MCF 10A (cell line): Measurements from ENCODE around the gene MAP2K6. TPM values are rescaled to one million over a fixed set of nuclear protein-coding genes. Genes with fewer than 3 reads are reported as not detected.

Experiments
- BruUV-seq: library from RNA; stranded (reverse); fragments of 400-500 nt; replicated peaks from 2 replicates; lab custom pipeline; 2021; lab: Mats Ljungman, UMichigan
- CTCF ChIA-PET: fragments of 300-600 bp; sonication (Branson Sonifier 250); formaldehyde crosslinking; extraction: SDS; loops from one replicate; lab custom pipeline; 2021; ENCODE audit warnings: antibody characterized with exemption, inconsistent platforms; lab: Yijun Ruan, JAX
- POLR2A ChIA-PET: fragments of 300-600, 350-650 bp; sonication (Branson Sonifier 250); formaldehyde crosslinking; extraction: SDS; loops from one replicate; lab custom pipeline; 2020; ENCODE audit warnings: antibody characterized with exemption, inconsistent platforms; lab: Yijun Ruan, JAX
- DNase-seq: peaks from one replicate; pipeline ENCODE4 v3.0.0-alpha.2; 2018; ENCODE audit not compliant: unreplicated experiment
- H3K27ac Mint-ChIP-seq: one replicate; pipeline ENCODE4 v1.8.0; 2022; ENCODE audit warnings: mild to moderate bottlenecking, low read depth, mixed read lengths; ENCODE audit not compliant: unreplicated experiment
- H3K27me3 Mint-ChIP-seq: one replicate; pipeline ENCODE4 v1.8.0; 2022; ENCODE audit warnings: mixed read lengths; ENCODE audit not compliant: insufficient read depth, unreplicated experiment
- H3K36me3 Mint-ChIP-seq: one replicate; pipeline ENCODE4 v1.8.0; 2022; ENCODE audit warnings: mild to moderate bottlenecking, moderate library complexity, mixed read lengths; ENCODE audit not compliant: insufficient read depth, unreplicated experiment
- H3K4me1 Mint-ChIP-seq: one replicate; pipeline ENCODE4 v1.8.0; 2022; ENCODE audit warnings: mixed read lengths; ENCODE audit not compliant: insufficient read depth, unreplicated experiment
- H3K4me3 Mint-ChIP-seq: one replicate; pipeline ENCODE4 v1.8.0; 2022; ENCODE audit warnings: mild to moderate bottlenecking, moderate library complexity, mixed read lengths; ENCODE audit not compliant: unreplicated experiment
- H3K9me3 Mint-ChIP-seq: one replicate; pipeline ENCODE4 v1.8.0; 2022; ENCODE audit warnings: mixed read lengths; ENCODE audit not compliant: unreplicated experiment
- CTCF ChIP-seq: fragments of 200-600 bp; IDR thresholded peaks from one replicate; pipeline ENCODE4 v1.8.0; 2022; ENCODE audit warnings: antibody characterized with exemption, mild to moderate bottlenecking; ENCODE audit not compliant: unreplicated experiment
- intact Hi-C: fragments of 100-400 bp; cut with micrococcal nuclease; formaldehyde crosslinking; loops from 2 replicates; pipeline ENCODE4 v1.14.1; 2022
- total RNA-seq: library from RNA; stranded (reverse); gene quantifications from 2 replicates; pipeline ENCODE4 v1.2.3, GENCODE V29; 2022

The MAP2K6 gene
- total RNA-seq, 1 experiment from 2014 or later, result 0.28 TPM

- DNase-seq, result no peak
- intact Hi-C loops, result no loop called here
- no peak overlapping the region for H3K4me3 Mint-ChIP-seq
- TF ChIP-seq CTCF, result no peak
- no TSS peak for BruUV-seq
- peaks cover 4% of the 10 kb centered on the region for H3K36me3 Mint-ChIP-seq
- ChIA-PET CTCF (interaction anchor here (0.6 kb wide), 4 partner anchors 99 to 957 kb away, joined by 3 to 5 read pairs (median 4); no protein-coding TSS in a partner anchor), POLR2A (interaction anchor here (0.6 to 1.6 kb wide), 2 partner anchors 62 to 164 kb away, joined by 3 to 4 read pairs; partner anchors contain the start of gene ABCA5)
- no peaks in the 10 kb centered on the region for H3K4me1 Mint-ChIP-seq
- no peaks in the 10 kb centered on the region for H3K9me3 Mint-ChIP-seq
- H3K27me3 Mint-ChIP-seq, result peaks cover 12% of the 10 kb centered on the region
- no peak overlapping the region for H3K27ac Mint-ChIP-seq
These were observed 25.6 kb upstream of the MAP2K6 start for GRCh38 chr17:69388822-69389442.

- CTCF ChIA-PET, result no interaction called here
- no peaks in the 10 kb centered on the region for H3K36me3 Mint-ChIP-seq
- peaks cover 12% of the 10 kb centered on the region for H3K27me3 Mint-ChIP-seq
These were observed 23.5 kb upstream of the MAP2K6 start for GRCh38 chr17:69390795-69391501.

GRCh38 chr17:69401251-69401650 lies 13.2 kb upstream of the MAP2K6 start:
- intact Hi-C loops, result no loop called here
- peak; percentile 32 for DNase-seq
- no peak overlapping the region for H3K27ac Mint-ChIP-seq
- H3K36me3 Mint-ChIP-seq, result no peaks in the 10 kb centered on the region
- CTCF ChIA-PET, result no interaction called here
- BruUV-seq, result no TSS peak
- POLR2A ChIA-PET, result interaction anchor here (1.4 kb wide), 1 partner anchor 75 kb away, joined by 4 read pairs; no protein-coding TSS in a partner anchor
- H3K27me3 Mint-ChIP-seq, result no peaks in the 10 kb centered on the region
- no peak overlapping the region for H3K4me3 Mint-ChIP-seq
- peaks cover 7% of the 10 kb centered on the region for H3K9me3 Mint-ChIP-seq
- H3K4me1 Mint-ChIP-seq, result peaks cover 6% of the 10 kb centered on the region
- TF ChIP-seq CTCF, result no peak

More at GRCh38 chr17:69390795-69391501, 23.5 kb upstream of the MAP2K6 start:
- H3K27ac Mint-ChIP-seq, result no peak overlapping the region
- H3K4me1 Mint-ChIP-seq, result no peaks in the 10 kb centered on the region
- H3K4me3 Mint-ChIP-seq, result no peak overlapping the region
- BruUV-seq, result no TSS peak
- POLR2A ChIA-PET, result interaction anchor here (1.1 kb wide), 1 partner anchor 12 kb away, joined by 3 read pairs; no protein-coding TSS in a partner anchor
- H3K9me3 Mint-ChIP-seq, result no peaks in the 10 kb centered on the region
- DNase-seq, result no peak
- no peak for TF ChIP-seq CTCF
- intact Hi-C loops, result no loop called here

GRCh38 chr17:69402052-69402451 lies 12.4 kb upstream of the MAP2K6 start:
- TF ChIP-seq CTCF, result no peak
- no peak overlapping the region for H3K27ac Mint-ChIP-seq
- H3K36me3 Mint-ChIP-seq, result no peaks in the 10 kb centered on the region
- ChIA-PET POLR2A (interaction anchor here (0.6 to 1.7 kb wide), 3 partner anchors 12 to 75 kb away, joined by 3 to 4 read pairs (median 3); partner anchors contain the start of gene ABCA5), CTCF (interaction anchor here (0.6 to 0.7 kb wide), 2 partner anchors 73 to 1227 kb away, joined by 3 to 4 read pairs; no protein-coding TSS in a partner anchor)
- intact Hi-C loops, result no loop called here
- H3K9me3 Mint-ChIP-seq, result peaks cover 7% of the 10 kb centered on the region
- DNase-seq, result peak; percentile 56
- no peaks in the 10 kb centered on the region for H3K27me3 Mint-ChIP-seq
- no peak overlapping the region for H3K4me3 Mint-ChIP-seq
- peaks cover 12% of the 10 kb centered on the region for H3K4me1 Mint-ChIP-seq
- no TSS peak for BruUV-seq
